ENCODE measurements around the gene ATP11B.

GRCh38 chr3:182824957-182825356, 31.7 kb downstream of the ATP11B start:
- no peak for TF ChIP-seq CTCF (conservative IDR thresholded peaks at IDR 0.05; ENCODE audit: low read length)
- no peak for TF ChIP-seq EZH2phosphoT487 (IDR thresholded peaks at IDR 0.05; ENCODE audit: borderline replicate concordance, low read depth, low read length)

All from OCI-LY7 (cell line).